PFSK-1 (cell line): ENCODE results near the gene NSL1.

Experiments
- POLR2AphosphoS5 ChIP-seq: IDR thresholded peaks from 2 replicates; pipeline ENCODE4 v1.6.1; 2012; ENCODE audit warnings: low read depth, mild to moderate bottlenecking, control low read depth, low read length, moderate library complexity
- SIN3A ChIP-seq: IDR thresholded peaks from 2 replicates; pipeline ENCODE4 v1.6.1; 2012; ENCODE audit warnings: mild to moderate bottlenecking, low read length, moderate library complexity, borderline replicate concordance; ENCODE audit not compliant: insufficient read depth
- TAF1 ChIP-seq: IDR thresholded peaks from 2 replicates; pipeline ENCODE4 v1.6.1; 2012; ENCODE audit warnings: low read length, control low read depth, borderline replicate concordance; ENCODE audit not compliant: insufficient read depth
- TF ChIP-seq, protein P1 (sequence below), 2 experiments: IDR thresholded peaks; 2 replicates each; pipeline versions ENCODE4 v1.6.1 to v1.8.0; 2011 to 2012; ENCODE audit warnings: low read depth in 2 of 2, low read length in 2 of 2, control low read depth in 1 of 2, inconsistent platforms in 1 of 2, mild to moderate bottlenecking in 1 of 2, moderate library complexity in 1 of 2; ENCODE audit not compliant: insufficient read depth in 1 of 2

DNA sequence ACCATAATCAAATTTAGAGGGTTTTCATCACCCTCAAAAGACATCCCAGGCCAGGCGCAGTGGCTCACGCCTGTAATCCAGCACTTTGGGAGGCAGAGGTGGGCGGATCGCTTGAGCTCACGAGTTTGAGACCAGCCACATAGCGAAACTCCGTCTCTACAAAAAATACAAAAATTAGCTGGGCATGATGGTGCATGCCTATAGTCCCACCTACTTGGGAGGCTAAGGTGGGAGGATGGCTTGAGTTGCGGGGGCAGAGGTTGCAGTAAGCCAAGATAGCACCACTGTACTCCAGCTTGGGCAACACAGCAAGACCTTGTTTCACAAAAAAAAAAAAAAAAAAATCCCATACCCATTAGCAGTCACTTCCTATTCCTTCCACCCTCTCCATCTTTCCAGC, 58.5 kb downstream of the NSL1 start:
- TF ChIP-seq, protein P1, sequence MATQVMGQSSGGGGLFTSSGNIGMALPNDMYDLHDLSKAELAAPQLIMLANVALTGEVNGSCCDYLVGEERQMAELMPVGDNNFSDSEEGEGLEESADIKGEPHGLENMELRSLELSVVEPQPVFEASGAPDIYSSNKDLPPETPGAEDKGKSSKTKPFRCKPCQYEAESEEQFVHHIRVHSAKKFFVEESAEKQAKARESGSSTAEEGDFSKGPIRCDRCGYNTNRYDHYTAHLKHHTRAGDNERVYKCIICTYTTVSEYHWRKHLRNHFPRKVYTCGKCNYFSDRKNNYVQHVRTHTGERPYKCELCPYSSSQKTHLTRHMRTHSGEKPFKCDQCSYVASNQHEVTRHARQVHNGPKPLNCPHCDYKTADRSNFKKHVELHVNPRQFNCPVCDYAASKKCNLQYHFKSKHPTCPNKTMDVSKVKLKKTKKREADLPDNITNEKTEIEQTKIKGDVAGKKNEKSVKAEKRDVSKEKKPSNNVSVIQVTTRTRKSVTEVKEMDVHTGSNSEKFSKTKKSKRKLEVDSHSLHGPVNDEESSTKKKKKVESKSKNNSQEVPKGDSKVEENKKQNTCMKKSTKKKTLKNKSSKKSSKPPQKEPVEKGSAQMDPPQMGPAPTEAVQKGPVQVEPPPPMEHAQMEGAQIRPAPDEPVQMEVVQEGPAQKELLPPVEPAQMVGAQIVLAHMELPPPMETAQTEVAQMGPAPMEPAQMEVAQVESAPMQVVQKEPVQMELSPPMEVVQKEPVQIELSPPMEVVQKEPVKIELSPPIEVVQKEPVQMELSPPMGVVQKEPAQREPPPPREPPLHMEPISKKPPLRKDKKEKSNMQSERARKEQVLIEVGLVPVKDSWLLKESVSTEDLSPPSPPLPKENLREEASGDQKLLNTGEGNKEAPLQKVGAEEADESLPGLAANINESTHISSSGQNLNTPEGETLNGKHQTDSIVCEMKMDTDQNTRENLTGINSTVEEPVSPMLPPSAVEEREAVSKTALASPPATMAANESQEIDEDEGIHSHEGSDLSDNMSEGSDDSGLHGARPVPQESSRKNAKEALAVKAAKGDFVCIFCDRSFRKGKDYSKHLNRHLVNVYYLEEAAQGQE (IDR thresholded peaks at IDR 0.05; ENCODE audit: insufficient read depth in 1 of 2, low read depth in 2 of 2, low read length in 2 of 2) = no peak
- no peak for TF ChIP-seq POLR2AphosphoS5
- TF ChIP-seq SIN3A = no peak
- no peak for TF ChIP-seq TAF1
